GM03348 (cell line): ENCODE data around the gene THBS1.
A peak's percentile ranks its signal among the peaks of the same experiment; 100 is the strongest.

Experiments used
- DNase-seq: peaks from one replicate; pipeline ENCODE4 v3.0.0; 2012; ENCODE audit warnings: low spot score

The THBS1 gene

DNA sequence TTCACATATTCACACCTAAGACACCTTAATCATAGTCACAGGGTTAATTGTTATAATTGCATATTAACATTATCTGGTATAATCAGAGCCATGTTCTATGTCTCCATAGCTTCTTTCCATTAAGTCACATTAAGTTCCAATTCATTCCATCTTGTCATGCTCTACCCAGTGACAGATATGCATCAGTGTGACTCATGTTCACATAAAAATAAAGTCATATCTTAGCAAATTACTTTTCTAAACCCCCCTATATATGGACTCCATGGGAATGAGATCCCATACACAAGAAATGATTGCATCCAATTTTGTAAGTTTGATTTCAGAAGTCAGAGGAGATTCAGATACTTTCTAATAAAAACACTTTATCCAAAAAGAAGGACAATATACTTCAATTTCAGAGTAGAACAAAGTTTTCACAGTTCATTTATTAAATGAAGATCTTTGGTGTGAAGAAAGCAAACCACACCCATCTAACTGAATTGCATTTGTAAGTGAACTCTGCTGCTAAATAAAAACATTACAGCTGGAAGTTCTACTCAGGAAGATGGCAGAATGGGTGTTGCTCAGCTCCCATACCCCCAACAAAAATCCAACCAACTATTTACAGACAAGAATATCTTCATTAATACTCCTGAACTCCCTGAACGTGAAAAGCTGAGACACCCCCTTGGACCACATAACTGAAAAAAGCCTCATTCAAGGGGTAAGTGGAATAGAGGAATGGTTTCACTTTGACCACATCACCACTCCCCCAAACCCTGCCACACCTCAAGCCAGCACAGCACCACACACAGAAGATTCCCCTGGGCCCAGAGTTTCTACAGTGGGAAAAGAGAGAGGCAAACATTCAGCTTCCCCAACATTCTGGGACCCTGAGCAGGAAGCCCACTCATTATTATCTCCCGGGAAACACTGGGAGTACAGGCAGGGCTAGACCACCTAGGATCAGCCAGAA, 27.6 kb downstream of the THBS1 start:
- no peak for DNase-seq

DNA sequence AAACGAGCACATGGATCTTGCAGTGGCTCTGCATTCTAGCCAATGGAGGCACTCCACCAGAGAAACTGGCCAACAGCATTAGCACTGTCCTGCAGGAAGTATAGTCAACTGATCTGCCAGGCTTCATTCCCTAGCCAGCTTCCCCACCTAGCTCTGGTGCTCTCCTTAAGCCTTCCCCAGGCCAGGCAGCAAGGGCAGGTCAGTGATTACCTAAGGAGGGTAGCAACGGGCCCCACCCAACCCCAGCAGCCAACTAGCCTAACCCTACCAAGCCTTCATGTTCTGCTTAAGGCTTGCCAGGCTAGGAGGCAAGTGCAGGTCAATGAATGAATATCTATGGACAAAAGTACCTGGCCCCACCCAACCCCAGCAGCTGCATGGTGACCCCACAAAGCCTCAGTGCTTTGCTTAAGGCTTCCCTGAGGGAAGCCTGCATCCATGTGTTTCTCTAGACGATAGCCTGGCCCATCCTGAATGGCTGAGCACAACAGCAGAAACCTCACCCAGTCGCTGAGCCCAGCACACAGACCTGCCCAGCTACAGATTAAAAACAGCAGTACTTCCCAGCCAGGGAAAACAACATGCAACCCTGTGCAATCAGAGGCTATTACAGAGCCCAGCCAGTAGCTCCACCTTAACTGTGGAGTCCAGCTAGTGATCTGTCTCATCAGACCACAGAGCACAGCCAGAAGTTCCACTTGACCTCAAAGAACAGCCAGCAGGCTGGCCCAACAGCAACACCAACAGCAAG, 28.5 kb downstream of the THBS1 start:
- DNase-seq, result no peak

DNA sequence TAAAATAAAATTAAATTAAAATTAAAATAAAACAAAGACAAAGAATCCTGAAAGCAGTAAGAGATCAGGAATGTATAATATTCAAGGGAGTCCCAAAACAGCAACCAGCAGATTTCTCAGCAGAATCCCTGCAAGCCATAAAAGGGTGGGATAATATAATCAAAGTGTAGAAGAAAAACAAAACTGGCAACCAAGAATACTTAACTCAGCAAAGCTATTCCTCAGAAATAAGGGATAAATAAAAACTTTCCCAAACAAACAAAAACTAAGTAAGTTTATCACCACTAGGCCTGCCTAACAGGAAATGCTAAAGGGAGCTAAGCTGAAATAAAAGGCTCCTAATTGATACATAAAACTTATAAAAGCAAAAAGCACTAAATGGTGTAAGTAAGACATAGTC, 29.8 kb downstream of the THBS1 start:
- no peak for DNase-seq

DNA sequence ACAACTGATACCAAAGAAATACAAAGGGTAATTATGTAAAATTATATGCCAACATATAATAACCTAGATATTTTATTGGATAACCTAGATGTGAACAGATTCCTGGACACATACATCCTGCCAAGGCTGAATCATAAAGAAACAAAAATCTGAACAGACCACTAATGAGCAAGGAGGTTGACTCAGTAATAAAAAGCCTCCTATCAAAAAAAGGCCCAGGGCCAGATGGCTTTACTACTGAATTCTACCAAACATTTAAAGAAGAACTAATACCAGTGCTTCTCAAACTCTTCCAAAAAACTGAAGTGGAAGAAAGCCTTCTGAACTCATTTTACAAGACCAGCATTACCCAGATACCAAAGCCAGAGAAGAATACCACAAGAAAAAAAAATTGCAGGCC, 32.4 kb downstream of the THBS1 start:
- DNase-seq, result no peak

DNA sequence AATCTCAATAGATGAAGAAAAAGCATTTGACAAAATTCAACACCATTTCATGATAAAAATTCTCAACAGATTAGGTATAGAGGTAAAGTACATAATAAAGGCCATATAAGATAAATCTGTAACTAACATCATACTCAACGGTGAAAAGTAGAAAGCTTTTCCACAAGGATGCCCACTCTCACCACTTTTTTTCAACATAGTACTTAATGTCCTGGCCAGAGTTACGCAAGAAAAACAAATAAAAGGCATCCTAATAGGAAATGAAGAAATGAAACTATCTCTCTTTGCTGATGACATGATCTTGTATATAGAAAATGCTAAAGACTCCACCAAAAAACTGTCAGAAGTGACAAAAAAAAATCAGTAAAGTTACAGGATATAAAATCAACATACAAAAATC, 33.0 kb downstream of the THBS1 start:
- DNase-seq, result no peak

DNA sequence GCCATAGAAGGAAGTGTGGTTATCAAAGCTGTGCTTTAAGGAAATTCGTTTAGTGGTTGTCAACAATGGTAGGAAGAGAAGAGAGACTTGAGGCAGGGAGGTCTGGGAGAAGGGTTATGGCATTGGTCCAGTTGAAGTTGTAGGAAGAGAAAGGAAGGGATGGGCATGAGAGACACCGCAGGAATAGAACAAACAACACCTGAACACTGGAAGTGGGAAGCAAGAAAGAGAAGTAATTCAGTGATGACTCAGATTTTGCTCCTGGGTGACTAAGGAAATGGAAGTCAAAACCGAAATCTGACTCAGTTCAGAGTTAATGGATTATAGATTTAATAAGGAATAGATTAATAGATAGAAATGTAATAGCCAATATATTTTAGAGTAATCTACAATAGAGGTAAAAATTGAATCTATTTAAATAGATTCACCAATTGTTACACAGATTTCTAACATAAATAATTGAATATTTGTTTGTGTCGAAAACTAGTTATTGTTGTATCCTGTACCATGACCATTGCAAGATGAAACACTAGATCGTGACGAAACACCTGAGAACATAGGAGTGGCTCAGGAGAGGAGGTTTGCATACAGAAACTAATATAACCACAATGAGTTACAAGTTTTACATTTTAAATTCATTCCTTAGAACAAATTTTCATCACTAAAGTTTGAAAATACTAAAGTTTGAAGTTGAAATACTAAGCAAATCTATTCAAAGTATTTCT, 36.0 kb downstream of the THBS1 start:
- no peak for DNase-seq

DNA sequence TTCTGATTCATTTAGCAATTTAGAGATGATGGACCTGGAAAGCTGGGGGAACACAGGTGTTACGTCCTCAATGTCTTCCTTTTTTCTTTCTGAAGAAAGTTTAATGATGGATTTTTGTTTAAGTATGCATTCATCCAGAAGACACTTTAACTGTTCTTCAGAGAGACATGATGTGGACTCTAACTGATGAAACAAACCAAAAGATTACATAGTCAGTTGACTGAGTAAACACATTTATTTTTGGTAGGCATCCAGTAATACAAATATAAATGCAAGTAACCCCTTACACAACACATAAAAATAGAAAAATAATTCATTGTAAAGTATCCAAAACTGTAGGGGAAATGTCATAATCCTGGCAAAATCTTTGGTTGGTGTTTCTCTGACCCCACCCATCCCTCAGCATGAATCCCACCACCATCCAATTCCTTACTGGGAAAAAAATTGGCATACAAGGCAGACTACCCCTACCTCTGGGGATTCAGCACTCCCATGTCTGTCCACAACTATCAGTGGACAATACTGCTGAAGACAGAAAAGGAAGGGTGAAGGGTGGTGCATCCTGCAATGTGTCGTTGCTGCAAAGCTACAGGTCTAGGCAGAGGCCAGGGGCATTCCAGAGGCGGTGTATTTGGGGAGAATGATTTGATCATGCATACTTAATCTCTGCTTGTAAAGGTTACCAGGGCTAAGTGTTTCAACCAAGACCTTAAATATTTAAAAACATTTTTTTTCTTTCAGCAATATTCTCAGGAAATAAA, 37.4 kb downstream of the THBS1 start:
- no peak for DNase-seq

DNA sequence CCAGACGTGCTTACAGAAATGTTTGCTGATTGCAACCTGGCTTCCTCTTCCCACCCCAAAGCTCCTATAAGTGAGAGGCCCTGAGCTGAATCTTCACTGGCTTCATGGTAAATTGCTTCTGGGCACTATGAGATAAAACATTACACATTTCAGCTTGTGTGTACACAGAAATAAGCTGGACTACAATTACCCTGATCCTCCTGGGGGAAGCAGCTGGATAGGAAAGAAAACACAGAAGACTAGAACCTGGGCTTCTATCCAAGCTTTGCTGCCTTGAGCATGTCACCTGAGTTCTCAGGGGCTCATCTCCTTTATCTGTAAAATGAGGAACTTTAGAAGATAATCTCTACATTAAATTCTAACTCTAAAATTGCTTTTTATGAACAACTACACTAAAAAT, 40.3 kb downstream of the THBS1 start:
- no peak for DNase-seq

DNA sequence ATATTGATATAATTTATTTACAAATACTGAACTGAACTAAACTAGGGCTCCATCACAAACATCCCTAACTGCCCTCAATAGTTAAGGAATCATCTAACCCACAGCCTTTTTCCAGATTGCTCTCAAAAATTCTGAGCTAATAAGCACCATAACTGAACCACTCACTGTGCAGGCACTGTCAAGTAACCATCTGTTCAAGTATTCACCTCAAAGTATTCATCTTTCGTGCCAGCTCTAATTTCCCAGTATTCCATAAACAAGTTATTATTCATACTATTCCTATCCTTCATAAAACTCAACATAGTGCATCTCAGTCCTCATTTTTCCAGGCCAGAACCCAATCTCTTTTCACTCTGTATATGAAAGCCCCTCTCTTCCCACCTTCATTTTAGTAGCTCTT, 41.1 kb downstream of the THBS1 start:
- DNase-seq, result no peak

DNA sequence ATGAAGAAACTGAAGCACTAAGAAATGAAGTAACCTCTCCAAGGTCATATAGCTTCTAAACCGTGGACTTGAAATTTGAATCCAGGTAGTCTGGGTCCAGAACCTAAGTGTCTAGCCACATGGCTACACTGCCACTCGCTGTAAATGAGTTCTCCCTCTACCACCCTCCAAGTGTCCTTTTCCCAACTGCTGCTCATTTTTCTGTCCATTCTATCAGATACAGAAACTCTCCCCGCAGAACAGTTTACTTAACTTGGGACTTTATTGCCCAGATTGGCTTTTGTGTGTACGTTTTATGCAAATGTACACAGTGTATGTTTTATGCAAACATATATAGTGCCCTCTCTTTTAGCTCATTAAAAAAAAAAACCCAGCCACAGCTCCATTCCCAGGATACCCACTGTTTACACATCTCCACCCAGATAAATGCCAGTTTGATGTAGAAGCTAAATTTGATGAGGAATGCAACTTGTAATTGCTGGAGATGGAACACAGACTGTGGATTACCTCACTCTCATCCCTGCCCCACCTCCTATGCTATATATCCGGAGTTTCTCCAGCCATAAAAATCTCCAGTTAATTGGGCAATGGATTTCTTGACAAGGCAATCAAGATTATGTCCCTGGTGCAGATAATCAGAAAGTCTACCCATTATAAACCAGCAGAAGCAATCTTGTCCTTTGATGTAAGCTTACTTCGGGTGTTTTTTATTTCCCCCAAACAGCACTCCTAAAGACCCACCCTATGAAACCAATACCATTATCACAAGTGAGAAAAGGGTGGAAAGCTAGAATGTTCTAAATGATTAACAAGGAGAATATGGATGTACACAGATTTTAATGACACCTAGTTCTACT, 42.0 kb downstream of the THBS1 start:
- DNase-seq, result no peak

DNA sequence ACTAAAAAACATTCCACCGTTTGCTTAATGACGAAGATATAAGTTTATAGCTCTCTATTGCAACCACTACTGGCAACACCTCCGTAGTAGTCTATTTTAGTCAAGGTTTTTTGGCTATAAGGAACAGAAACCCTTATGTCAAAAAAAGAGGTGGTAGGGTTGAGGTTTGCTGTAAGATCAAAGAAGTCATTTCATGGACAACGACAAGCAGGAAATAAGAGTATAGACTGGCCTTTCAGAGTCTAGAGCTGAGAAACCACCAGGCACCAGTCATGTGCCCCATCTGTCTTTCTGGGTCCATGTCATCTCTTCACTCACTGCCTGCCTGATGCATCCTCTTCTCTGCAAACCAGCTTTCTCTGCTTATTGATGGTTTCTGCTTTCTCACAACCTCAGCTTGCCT, 42.7 kb downstream of the THBS1 start:
- DNase-seq, result no peak

DNA sequence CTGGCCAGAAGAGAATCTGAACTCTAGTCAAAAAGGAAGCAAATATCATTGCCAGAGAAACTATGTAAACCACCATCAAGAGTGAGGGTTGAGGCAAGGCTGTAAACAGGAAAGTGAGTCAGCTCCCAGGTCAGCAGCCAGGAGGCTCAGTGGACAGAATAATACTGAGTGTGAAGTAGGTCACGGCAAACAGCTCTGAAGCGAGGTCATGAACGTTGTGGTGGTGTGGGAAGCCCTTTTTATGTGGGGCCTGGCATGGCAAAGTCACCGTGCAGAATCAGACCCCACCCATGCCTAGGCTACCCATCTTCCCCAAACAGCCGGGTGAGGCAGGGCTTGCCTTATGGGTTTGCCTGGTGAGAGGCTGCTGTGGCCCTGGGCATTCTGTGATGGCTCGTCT, 43.9 kb downstream of the THBS1 start:
- DNase-seq, result peak; percentile 85

DNA sequence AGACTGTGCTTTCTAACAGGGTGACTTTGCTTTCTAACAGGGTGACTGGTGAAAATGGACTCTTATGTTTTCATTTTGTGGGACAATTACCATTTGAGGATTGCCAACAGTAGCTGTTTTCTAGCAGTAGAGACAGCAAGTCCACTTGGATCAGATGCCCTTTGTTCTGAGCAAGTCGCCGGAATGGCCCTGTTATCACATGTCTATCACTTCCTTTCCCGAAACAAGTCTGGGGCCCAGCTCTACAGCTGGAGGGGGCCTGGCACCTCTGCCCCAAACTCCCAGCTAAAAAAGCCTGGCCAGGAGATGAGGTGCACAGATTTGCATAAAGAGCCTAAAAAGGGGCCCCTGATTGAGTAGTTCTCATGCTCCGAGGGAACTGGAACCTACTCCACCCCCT, 44.6 kb downstream of the THBS1 start:
- no peak for DNase-seq

DNA sequence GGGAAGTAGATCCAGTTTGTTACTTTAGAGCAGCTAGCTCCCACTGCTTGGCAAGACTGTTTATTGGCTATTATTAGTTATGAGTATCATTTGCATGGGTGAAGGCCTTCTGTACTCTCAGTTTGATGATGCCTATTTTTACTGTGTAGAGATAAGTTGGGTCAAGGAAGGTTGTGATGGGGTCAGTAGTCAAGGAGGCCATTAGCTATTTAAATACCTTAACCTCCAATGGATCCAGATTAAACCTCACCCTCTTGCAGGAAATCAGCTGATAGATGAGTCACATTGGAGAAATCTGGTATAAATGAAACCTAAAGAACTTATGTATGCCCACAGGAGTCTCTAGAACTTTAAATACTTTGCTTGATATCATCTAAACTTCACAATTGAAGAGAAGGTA, 45.0 kb downstream of the THBS1 start:
- no peak for DNase-seq

DNA sequence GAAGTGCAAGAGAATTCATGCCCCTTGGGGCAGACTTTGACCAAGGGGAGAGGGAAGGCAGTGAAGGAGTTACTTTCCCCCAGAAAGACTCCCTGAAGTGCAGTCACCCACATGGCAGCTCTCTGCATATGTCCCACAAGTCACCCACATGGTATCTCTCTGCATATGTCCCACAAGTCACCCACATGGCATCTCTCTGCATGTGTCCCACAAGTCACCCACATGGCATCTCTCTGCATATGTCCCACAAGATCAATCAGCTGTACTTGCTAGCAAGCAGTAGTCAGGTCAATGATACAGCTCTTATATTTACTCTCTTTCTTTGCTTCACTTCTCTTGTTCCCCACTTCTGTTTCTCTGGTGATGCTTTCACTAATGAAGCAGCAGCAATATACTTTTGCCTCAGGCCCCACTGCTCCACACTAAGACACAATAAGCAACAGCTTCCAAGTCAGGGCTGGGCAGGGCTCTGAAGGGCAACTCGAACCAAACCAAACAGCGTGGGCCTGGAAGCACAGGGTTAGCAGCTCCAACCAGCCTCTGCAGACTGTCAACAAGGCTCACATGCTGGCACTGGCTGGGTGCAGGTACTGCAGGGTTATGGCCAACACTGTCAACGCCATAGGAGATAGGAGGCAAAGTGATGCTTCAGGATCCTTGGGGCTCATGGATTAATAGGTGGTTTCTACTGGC, 46.7 kb downstream of the THBS1 start:
- no peak for DNase-seq

DNA sequence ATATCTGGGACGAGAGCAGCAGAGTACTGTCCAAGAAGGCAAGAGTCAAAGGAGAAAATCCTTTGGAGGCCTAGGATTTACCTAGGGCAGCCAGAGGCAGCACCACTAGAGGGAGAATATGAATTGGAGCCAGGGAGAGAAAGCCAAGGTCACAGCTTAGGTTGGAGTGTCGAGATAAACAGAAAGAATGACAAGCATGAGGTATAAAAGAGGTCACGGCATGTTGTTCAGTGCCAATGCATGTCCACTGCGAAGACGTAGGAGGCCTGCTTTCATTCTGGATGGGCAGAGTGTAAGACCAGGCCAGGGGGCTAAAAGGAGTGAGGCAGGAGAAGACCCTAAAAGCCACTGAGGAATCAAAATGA, 47.2 kb downstream of the THBS1 start:
- no peak for DNase-seq

DNA sequence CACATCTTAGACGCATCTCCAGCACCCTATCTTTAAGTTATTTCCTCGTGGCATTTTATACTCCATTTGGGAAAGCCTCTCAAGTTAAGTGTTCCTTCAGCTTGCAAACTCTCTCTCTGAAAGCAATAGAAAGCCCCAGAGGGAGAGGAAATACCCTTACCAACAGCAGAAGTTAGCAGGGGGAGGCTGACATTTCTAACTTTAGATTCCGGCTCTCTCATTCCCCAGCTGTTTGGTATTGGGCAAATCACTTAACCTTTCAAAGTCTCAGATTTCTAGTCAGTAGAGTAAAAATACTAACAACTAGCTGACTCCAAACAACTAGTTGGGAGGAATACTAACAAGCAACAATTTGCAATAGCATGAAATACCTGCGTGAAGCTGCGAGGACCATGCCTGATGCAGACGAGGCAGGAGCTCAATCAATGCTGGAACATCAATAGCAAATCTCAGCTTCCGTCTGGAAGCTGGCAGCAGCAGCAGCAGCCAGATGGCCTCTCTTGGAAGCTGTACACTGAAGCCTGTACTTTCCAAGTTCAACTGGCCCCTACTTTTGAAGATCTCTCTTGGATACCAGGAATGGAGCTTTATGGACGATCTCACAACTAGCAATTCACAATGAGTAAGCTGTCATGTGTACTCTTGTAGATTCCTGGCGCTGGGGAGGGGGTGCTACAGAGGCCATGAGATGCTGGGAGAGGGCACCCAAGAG, 47.8 kb downstream of the THBS1 start:
- DNase-seq, result no peak

DNA sequence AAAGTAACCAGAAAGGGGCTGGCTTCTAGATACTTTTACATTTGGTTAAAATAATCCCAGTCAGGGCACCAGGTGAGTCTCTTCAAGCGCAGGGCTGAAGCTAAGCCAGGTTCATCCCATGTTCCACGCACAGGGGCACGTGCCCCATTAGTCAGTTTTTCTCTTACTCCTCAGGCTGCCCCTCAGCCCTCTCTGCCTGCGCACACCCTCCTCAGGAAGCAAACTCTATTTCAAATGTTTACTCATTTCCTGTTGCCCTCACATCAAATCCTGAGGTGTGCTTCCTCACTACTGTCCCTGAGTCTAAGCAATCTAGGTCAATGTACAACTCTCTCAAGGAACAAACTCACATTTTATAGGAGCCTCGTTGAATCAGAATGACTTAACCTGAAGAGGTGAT, 48.5 kb downstream of the THBS1 start:
- no peak for DNase-seq

DNA sequence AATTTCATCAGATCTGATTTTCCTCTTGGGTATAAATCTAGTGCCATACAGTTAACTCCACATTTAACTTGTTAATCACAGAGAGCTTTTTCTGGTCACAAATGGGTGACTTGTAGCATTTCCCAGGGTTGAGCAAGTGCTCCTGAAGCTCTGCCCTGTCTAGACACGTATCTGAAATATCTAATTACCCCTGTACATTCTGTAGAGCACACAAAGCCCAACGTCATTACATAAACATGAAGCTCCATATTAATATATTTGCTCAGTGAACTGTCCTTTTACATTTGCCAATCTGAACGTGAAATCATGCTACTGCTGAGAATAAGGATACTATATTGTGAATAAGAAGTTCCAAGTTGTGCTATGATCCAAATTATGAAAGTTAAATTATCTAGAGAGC, 49.0 kb downstream of the THBS1 start:
- no peak for DNase-seq

DNA sequence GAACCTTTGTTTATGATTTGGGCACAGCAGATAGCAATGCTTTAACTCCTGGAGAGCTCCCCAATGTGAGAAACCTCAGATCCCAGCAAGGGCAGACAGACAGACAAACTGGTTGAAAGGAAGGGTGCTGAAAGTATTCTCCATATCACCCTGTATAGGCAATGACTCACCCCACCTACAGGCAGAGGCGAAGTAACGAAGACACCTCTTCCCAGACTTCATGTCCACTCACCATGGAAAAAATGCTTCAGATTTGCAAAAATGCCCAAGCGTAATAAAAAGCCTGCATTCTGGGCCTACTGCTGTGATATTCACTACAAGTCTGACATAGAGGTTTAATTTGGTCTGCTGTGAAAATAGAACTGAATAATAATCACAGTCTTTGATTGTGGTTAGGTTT, 50.5 kb downstream of the THBS1 start:
- DNase-seq, result peak; percentile 22
